Stimulated activated CD4-positive, alpha-beta T cell treated with anti-CD3 and anti-CD28 coated beads, Interleukin-1b, Interleukin-23, amount 100 ng/mL, for 4 hours (primary cell): ENCODE data around the gene IL1RN.

Source experiments
- DNase-seq, 2 donors: peaks; one replicate each; pipeline ENCODE4 v3.0.0-alpha.2; 2020; ENCODE audit warnings: low read depth in 2 of 2

The IL1RN gene

DNA sequence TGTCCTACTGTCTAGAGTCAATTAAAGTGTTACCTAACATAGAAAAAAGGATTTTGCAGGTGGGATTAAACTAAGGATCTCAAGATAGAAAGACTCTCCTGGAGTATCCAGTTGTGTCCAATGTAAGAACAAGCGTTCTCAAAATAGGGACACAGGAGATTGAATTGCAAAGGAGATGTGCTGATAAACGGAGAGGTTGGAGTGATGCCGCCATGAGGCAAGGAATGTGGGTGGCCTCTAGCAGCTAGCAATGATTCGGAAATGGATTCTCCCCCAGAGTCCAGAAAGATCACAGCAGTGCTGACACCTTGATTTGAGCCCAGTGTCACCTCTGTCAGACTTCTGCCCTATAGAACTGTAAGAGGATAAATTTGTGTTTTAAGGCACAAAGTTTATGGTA, 24.1 kb upstream of the IL1RN start:
- no peak for DNase-seq

DNA sequence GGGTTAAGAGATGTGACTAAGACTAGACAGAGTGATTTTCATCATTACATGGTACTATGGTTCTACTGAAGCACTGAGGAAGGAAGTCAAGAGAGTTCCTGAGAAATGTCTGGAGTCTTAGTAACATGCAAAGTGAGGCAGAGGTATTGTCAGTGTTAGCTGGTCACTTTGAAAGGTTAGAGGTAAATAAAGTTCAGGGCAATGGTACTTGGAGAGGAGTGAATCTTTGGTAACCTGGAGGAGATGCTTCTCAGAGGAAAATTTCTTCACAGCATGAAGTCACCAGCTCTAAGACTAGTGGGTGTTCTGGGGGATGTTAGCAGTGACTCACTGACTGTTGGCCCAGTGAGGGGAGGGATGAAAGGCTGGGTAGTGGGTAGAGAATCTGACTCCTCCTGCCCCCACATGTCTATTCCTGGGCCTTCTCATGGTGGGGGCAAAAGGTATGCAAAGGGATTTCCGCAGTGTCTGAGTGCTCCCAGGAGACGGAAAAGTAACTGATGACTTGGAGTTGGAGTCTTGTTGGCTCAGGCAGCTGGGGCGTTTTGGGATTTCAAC, 23.3 kb upstream of the IL1RN start:
- peak in 1 of 2 donors; percentile 12 for DNase-seq

DNA sequence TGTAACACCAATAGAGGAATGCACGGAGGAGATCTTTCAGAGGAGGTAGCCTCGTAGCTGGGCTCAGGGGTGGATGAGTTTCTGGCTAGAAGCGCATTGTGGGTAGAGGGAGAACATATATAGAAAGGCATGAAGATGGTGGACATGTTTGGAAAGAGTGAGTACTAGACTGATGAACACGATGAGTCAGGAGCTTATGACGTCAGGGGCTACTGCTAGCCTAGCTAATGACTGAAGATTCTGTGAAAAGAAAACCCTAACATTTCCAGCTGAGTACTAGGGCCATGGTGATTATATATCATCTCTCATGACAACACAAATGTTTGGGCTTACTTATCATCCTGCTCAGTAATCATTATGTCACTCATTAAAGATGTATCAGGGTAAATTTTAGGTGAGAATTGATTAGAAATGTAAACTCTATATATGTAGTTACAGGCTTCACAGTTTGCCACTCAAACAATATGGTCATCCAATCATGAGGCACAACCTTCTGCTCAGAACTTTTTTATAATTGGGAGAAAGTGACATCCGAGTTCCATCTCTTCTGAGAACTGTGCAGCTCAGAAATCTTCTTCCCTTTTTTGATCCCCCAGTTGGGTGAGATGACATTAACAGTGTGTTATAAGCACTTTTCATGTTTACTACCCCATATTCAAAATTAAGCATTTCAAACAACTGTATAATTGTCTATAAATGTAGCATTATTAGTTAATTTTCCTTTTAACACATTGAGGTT, 22.2 kb upstream of the IL1RN start:
- DNase-seq = peak in 1 of 2 donors; percentile 32

DNA sequence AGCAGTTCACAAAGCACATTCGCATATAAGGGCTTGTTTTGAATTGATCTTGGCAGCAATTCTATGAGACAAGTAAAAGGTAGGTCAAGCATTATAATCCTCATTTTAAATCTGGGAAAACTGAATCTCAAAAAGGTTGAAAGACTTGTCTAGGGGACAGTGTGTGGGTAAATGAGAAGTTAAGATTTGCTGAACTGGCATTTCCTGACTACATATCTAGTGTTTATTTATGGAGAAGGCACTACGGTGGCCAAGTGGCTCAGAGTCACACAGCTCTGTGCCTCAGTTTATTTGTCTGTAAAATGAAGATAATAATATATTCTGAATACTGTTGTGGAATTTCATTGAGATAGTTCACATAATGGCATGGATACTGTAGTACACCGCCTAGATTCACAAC, 16.3 kb upstream of the IL1RN start:
- no peak for DNase-seq

DNA sequence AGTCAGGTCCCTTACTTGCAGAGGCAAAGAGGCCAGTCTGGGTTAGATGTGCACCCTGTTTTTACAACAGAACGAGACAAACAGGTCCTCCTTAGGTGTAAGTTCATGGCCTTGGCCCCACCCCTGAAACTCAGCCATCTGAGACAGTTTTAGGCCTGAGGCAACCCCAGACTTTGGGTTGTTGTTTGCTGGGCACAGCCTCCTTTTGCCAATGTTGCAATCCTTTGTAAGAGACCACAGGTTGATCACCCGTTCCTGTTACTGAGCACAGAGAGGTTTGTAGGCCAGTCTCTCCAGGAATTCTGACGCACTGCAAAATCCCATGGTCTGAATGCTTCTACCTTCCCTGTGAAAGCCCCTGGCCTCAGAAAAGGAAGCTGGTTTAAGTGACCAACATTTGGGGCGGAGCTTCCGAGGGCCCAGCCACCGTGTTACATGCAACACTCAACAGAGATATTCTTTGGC, 15.5 kb upstream of the IL1RN start:
- DNase-seq = no peak

DNA sequence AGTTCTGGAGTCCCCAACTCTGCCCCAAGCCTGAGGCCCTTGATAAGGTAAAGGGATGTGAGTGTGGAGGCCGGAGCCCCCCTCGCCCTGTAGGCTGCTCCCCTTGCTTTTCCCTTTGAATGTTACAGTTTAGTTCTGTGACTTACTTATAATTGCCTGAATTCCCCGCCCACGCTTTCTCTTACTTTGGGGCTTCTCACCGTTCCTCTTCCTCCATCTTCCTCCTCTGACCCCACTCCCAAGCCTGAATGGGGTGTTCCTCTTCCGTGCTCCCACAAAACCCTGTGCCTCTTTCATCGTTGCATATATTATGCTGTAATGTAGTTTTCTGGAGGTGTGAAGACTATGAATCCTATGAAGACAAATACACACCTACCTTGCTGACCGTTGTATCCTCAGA, 15.0 kb upstream of the IL1RN start:
- no peak for DNase-seq

DNA sequence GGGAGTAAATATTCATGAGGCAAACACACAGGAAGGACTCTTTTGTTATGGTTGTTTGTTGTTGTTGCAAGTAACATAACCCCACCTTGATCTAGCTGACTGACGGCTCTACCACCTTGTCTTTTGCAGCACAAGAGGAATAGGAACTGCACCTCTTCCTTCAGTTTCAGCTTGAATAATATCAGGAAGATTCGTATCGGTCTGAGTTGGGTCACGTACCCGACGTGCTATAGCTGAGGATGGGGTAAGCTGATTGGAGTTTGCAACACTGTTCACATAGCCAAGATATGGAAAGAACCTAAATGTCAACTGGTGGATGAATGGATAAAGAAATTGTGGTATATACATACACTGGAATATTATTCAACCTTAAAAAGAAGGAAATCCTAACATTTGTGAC, 14.5 kb upstream of the IL1RN start:
- no peak for DNase-seq

DNA sequence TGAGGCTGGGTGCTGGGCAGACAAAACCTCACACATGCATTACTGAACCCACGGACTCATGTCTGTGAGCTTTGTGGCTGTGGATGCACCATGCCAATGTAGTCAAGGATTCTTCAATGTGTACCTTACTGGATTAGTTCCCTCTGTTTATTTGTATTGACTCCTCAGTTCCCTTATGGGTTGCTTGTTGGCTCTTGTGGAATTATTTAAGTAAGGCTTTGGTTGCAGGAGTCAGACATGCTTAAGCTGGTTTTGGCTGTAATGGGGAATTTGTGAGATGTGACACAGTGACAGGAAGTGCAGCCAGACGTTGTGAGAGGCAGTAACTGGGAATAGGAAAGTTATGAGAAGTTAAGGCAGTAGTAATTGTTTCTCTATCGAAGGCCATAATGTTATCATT, 13.6 kb upstream of the IL1RN start:
- no peak for DNase-seq

DNA sequence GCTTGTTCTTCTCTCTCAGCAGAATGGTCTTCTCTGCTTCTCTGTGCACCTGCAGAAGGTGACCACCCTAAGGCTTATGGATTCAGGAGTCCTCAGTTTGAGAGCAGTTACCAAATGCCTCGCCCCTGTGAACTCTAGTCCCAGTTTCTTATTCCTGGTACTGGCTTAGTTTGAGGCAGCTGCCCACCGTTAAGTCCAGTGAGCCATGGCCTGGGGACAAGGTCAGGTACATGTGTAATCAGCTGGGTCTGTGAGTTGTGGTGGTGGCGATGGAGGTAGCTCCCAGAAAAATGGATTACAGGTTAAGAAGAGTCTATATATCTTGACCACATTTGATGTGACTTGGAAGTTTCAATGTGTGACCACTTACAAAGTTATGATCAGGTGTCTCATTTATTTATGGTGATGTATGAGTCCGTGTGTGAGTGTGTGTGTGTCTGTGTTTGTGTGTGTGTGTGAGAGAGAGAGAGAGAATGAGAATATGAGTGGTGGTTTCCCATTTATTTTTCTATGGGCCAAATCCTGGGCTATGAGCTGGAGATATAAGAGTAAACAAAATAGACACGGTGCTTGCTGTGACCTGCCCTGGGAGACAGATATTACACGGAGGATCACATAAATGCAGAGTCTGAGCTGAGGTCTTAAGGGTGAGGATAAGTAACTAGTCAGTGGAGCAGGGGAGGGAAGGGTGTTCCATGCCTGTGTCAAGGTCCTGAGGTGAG, 13.0 kb upstream of the IL1RN start:
- no peak for DNase-seq

DNA sequence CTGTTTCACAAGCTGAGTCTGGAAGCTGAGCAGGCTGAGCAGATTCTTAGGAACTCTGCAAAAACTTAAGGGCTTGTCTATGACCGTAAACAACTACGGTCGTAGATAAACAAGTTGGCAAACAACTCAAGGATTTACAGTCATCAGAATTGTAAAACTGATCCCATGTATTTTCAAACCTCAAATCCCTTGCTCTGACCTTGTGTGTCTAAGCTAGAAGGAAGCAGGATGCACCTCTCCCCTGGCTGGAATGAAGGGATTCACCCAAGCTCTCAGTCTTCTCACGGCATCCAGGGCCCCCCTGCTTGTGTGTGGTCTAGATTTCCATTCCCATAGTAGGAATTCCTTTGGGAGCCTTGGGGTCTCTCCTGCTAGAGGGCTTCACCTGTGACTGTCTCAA, 12.4 kb upstream of the IL1RN start:
- no peak for DNase-seq

DNA sequence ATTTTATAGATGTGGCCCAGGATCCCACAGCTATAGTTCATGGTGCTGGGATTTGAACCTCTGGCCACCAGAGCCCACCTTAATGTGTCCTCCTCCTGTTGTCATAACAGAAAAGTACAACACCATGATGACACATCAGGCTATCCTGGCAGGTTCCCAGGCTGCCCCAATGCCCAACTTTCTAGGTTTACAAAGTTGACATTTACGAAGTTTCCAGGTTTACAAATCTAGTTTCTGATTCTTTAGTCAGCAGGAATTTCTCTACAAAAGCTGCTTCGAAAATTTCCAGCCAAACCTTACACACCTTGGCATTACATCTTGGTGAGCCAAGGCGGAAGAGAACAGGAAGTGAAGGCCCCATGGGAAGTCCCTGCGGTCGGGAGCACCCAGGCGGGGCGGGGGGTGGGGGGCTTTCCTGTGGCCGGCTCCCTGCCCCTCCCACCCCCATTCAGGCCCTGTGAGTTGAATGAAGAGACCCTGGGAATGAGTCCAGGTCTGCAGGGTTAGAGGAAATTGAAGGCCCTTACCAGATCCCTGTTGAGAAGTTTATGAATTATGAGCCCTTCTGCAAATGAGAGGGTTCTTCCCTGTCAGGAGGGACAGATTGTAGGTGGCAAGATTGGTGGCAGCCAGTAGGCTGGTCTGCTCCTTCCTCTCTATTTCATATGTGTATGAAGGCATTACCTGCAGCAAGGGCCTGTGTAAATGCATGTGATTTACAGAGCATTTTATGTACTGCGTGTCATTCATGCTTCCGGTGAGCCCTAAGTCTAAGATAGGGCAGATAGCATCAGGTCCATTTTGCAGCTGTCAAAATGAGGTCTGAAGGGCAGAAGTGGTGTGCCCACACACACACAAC, 11.1 kb upstream of the IL1RN start:
- no peak for DNase-seq

DNA sequence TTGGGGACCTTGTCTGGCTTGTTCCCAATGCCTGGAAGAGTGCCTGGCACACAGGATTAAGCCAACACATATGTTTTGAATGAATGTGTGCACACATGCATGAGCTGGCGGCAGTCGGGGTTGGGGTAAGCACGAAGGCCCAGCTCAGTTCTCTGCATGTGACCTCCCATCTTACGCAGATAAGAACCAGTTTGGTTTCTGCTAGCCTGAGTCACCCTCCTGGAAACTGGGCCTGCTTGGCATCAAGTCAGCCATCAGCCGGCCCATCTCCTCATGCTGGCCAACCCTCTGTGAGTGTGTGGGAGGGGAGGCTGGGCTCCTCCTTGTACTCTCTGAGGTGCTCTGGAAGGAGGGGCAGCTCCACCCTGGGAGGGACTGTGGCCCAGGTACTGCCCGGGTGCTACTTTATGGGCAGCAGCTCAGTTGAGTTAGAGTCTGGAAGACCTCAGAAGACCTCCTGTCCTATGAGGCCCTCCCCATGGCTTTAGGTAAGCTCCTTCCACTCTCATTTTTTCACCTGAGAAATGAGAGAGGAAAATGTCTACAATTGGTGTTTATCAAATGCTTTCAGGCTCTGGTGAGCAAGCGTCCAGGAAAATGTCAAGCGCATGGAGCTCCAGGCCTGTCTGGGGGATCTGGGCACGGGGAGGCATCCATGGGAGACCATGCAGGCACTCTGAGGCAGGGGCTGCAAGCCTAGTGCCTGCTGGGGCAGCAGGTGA, 9.7 kb upstream of the IL1RN start:
- DNase-seq = no peak

DNA sequence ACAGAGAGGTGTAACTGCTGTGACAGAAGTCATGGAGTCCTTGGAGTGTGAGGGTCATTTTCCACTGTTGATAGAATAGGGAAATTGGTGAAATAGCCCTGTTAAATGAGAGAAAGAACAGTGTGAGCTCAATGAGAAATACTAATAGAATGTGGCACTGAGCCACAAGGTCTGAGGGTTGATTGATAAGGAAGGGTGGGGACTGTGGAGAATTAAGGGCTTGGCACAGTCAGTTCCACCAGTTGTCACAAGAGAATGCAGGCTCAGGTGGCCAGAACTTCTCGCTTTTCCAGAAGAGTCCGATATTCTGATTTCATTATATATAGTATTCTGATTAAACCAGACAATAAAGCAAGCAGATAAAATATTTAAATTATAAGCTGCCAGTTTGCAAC, 9.1 kb upstream of the IL1RN start:
- no peak for DNase-seq

DNA sequence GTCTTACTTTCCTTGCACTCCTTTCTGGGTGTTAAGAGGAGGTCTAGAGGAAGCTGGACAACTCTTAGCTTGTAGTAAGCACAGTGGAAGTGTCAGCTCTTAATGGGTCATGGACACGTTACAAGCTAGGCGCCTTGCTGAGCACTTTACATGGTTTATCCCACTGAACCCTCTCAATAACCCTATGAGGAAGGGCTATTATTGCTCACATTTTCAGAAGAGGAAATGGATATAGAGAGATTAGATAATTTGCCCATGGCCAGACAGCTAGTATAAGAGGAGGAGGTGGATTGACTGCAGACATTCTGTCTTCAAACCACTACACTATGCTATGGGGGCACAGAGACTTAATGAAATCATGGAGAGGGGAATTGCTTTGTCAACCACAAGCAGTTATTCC, 8.3 kb upstream of the IL1RN start:
- DNase-seq = no peak

DNA sequence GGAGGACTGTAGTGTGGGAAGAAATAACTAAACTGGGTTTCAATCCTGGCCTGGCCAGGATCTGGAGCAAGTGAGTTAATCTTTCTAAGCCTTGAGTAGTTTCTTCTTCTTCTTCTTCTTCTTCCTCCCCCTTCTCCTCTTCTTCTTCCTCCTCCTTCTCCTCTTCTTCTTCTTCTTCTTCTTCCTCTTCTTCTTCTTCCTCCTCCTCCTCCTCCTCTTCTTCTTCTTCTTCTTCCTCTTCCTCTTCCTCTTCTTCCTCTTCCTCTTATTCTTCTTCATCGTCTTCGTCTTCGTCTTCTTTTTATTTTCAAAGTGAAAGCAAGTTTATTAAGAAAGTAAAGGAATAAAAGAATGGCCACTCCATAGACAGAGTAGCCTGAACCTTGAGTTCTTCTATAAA, 6.5 kb upstream of the IL1RN start:
- DNase-seq = no peak

DNA sequence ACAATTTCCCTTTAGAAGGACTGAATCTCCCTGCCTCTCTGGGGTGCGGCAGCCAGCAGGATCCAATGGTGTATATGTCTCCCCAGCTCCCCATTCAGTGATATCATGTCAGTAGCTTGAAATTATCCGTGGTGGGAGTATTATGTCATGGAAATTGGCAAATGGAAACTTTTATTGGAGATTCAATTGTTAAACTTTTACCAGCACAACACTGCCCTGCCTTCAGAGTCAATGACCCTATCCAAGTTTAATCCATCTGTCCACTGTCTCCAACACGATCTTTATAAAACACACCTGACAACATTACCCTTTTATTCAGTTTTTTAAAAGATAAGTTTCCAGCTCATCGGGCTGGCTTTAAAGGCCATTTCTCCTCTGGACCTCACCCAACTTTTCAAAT, 5.0 kb upstream of the IL1RN start:
- DNase-seq = no peak

DNA sequence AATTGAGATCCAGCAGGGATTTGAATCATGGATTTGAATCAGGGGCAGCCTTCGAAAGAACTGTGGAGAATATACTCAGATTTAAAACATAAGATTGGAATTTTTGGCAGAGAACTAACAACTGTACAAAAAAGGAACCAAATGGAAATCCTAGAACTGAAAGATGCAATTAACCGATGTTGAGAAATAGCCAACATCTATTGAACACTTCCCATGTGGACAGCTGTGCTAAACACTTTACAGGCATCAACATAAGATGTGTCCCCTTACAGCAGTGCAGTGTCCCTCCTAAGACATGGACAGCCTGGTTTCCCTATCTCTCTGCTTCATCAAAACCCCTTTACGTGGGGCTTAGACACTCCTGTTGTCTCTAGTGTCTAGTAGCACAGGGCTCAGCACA, 3.7 kb upstream of the IL1RN start:
- DNase-seq = no peak

DNA sequence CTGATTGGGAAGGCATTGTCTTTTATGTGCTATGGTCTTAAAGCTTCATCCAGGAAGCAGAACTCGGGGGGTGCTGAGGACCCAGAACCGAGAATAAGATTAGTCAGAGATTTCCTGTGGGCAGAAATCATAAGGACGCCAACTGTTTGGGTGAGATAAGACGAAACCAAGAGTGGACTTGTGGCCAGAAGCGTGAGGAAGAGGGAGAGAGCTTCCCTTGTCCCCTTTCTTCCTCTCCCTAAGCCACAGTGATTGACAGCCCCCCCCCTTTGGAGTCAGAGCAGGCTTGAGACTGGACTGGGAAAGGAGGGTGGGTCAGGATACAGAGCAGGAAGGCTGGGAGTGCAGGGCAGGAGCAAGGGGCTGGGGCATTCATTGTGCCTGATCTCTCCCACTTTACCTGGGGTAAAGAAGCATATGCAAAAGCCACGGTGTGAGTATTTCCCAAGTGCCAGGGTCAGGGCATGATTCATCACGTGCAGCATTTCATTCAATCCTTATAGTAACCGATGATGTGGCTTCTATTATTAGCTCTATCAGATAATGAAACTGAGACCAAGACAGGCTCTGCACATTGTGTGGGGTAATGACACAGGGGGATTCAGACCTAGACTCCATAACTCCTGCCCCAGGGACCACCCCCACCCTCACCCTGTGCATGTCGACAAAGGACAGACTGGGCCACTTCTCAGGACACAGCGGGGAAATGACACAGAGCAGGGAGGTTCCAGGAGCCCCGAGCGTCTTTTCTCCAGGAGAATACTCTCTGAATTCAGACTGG, 3.0 kb upstream of the IL1RN start:
- no peak for DNase-seq

DNA sequence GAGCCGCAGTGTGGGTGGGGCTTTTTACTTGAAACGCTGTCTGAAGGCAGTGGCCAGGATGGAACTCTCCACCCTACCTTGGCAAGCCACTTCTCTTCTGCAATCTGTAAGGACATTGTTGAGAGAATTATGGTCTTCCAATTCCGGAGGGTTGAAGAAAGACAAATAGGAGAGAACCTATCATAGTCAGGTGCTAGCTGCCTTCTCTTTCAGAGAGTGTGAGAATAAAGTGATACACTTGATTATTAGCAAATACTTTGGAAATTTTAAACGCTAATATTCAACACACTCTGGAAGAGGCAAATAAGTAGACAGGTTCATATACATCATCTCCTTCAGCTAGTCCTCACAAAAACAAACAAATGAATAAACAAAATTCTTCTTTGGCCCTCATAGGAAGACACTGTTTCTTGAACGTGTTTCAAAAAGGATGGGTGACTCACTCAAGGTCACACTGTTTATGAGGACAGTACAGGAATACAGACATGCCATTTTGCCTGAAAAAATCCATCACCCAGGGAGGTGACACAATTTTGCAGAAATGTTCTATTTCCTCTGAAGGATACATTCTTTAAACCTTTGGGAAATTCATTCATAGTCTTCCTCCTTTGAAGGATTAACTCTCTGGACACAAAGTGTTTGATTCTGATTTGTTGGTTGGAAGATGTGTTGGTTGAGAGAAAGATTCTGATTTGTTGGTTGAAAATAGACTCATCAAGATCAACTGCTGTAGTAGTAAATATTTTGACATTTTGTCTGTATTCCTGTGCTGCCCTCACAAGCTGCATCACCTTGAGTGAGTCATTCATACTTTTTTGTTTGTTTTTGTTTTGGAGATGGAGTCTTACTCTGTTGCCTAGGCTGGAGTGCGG, 2.2 kb upstream of the IL1RN start:
- no peak for DNase-seq
